Measurements from ENCODE around the gene ZFAND3.

- TF ChIP-seq CTCF (conservative IDR thresholded peaks at IDR 0.05; ENCODE audit: low read depth, low read length) (no peak), EZH2 (IDR thresholded peaks at IDR 0.05; ENCODE audit: low read length, unreplicated experiment) (no peak)
Observed at GRCh38 chr6:37779902-37780628, 39.5 kb upstream of the ZFAND3 start.

All from PC-3 (cell line).